A673 (cell line): ENCODE data around the gene TRAF4. TPM values are rescaled to one million over a fixed set of nuclear protein-coding genes. Genes with fewer than 3 reads are reported as not detected.

ENCODE experiments used
- BruUV-seq: library from RNA; stranded (reverse); fragments of 400-500 nt; replicated peaks from 2 replicates; lab custom pipeline; 2021; lab: Mats Ljungman, UMichigan
- CTCF ChIA-PET: fragments of 300-600 bp; sonication (Branson Sonifier 250); formaldehyde crosslinking; loops from one replicate; lab custom pipeline; 2022; ENCODE audit warnings: antibody characterized with exemption; lab: Charles Lee
- POLR2A ChIA-PET: fragments of 300-600 bp; sonication (Branson Sonifier 250); formaldehyde crosslinking; loops from one replicate; lab custom pipeline; 2022; ENCODE audit warnings: antibody characterized with exemption; ENCODE audit not compliant: low non-redundant PET; lab: Charles Lee
- DNase-seq: peaks from one replicate; pipeline ENCODE4 v3.0.0-alpha.2; 2015; ENCODE audit warnings: low spot score
- H3K27ac ChIP-seq: fragments of 200-600 bp; sonication (generic); 2 replicates; pipeline ENCODE4 v1.5.1; 2016; ENCODE audit warnings: mixed run types, low read depth, mild to moderate bottlenecking, mixed read lengths, antibody characterized with exemption, low read length; ENCODE audit not compliant: poor library complexity, severe bottlenecking
- H3K27me3 ChIP-seq: fragments of 200-600 bp; sonication (generic); replicated peaks from 2 replicates; pipeline ENCODE4 v1.6.1; 2017; ENCODE audit warnings: mixed run types, low read depth, mild to moderate bottlenecking, mixed read lengths, antibody characterized with exemption, low read length; ENCODE audit not compliant: insufficient read depth, poor library complexity
- H3K36me3 ChIP-seq: fragments of 200-600 bp; sonication (generic); 2 replicates; pipeline ENCODE4 v1.6.1; 2016; ENCODE audit warnings: mixed run types, mild to moderate bottlenecking, mixed read lengths, antibody characterized with exemption, low read length; ENCODE audit not compliant: insufficient read depth, poor library complexity, severe bottlenecking
- H3K4me1 ChIP-seq: fragments of 200-600 bp; sonication (generic); 2 replicates; pipeline ENCODE4 v1.6.1; 2017; ENCODE audit warnings: mixed run types, mild to moderate bottlenecking, mixed read lengths, antibody characterized with exemption, low read length; ENCODE audit not compliant: insufficient read depth, poor library complexity, severe bottlenecking
- H3K4me3 ChIP-seq: fragments of 200-600 bp; sonication (generic); 2 replicates; pipeline ENCODE4 v1.5.1; 2016; ENCODE audit warnings: low read depth, mixed run types, mild to moderate bottlenecking, mixed read lengths, low read length; ENCODE audit not compliant: poor library complexity, severe bottlenecking
- H3K9me3 ChIP-seq: fragments of 200-600 bp; sonication (generic); 2 replicates; pipeline ENCODE4 v1.6.1; 2016; ENCODE audit warnings: mixed run types, low read depth, mild to moderate bottlenecking, mixed read lengths, antibody characterized with exemption, low read length; ENCODE audit not compliant: poor library complexity, severe bottlenecking
- EZH2 ChIP-seq: fragments of 200-600 bp; sonication (generic); IDR thresholded peaks from 2 replicates; pipeline ENCODE4 v1.6.1; 2017; ENCODE audit warnings: borderline replicate concordance, low read depth, mild to moderate bottlenecking, mixed read lengths, antibody characterized with exemption, low read length; ENCODE audit not compliant: poor library complexity, severe bottlenecking
- intact Hi-C: fragments of 100-400 bp; cut with micrococcal nuclease; formaldehyde crosslinking; loops from one replicate; pipeline ENCODE4 v1.10.0; 2022; ENCODE audit not compliant: unreplicated experiment
- total RNA-seq: library from RNA; stranded (reverse); gene quantifications from 2 replicates; pipeline ENCODE4 v1.2.3, GENCODE V29; 2021
- TF ChIP-seq, protein P1 (sequence below): fragments of 300-800, 200-600 bp; sonication (generic); conservative IDR thresholded peaks from 2 replicates; pipeline ENCODE4 v1.5.1; 2017; ENCODE audit warnings: low read depth, mild to moderate bottlenecking, antibody characterized with exemption, low read length, moderate library complexity, mixed read lengths

The TRAF4 gene
- total RNA-seq, 1 experiment from 2014 or later = 128 TPM

DNA sequence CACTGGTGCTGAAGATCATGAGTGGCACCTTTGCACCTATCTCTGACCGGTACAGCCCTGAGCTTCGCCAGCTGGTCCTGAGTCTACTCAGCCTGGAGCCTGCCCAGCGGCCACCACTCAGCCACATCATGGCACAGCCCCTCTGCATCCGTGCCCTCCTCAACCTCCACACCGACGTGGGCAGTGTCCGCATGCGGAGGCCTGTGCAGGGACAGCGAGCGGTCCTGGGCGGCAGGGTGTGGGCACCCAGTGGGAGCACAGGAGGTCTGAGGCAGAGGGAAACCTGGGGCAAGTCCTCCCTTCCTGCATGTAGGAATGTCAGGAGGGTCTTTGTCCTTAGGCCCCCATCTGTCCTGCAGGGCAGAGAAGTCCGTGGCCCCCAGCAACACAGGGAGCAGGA, 6.5 kb upstream of the TRAF4 start:
- Histone ChIP-seq H3K36me3 (no peaks in the 10 kb centered on the region), H3K4me1 (no peaks in the 10 kb centered on the region), H3K4me3 (no peak overlapping the region), H3K9me3 (no peaks in the 10 kb centered on the region), H3K27me3 (no peaks in the 10 kb centered on the region), H3K27ac (no peak overlapping the region)
- DNase-seq = no peak
- no TSS peak for BruUV-seq
- intact Hi-C loops = no loop called here
- CTCF ChIA-PET = no interaction called here
- POLR2A ChIA-PET = no interaction called here
- no peak for TF ChIP-seq EZH2
- TF ChIP-seq, protein P1, sequence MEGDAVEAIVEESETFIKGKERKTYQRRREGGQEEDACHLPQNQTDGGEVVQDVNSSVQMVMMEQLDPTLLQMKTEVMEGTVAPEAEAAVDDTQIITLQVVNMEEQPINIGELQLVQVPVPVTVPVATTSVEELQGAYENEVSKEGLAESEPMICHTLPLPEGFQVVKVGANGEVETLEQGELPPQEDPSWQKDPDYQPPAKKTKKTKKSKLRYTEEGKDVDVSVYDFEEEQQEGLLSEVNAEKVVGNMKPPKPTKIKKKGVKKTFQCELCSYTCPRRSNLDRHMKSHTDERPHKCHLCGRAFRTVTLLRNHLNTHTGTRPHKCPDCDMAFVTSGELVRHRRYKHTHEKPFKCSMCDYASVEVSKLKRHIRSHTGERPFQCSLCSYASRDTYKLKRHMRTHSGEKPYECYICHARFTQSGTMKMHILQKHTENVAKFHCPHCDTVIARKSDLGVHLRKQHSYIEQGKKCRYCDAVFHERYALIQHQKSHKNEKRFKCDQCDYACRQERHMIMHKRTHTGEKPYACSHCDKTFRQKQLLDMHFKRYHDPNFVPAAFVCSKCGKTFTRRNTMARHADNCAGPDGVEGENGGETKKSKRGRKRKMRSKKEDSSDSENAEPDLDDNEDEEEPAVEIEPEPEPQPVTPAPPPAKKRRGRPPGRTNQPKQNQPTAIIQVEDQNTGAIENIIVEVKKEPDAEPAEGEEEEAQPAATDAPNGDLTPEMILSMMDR = no peak

DNA sequence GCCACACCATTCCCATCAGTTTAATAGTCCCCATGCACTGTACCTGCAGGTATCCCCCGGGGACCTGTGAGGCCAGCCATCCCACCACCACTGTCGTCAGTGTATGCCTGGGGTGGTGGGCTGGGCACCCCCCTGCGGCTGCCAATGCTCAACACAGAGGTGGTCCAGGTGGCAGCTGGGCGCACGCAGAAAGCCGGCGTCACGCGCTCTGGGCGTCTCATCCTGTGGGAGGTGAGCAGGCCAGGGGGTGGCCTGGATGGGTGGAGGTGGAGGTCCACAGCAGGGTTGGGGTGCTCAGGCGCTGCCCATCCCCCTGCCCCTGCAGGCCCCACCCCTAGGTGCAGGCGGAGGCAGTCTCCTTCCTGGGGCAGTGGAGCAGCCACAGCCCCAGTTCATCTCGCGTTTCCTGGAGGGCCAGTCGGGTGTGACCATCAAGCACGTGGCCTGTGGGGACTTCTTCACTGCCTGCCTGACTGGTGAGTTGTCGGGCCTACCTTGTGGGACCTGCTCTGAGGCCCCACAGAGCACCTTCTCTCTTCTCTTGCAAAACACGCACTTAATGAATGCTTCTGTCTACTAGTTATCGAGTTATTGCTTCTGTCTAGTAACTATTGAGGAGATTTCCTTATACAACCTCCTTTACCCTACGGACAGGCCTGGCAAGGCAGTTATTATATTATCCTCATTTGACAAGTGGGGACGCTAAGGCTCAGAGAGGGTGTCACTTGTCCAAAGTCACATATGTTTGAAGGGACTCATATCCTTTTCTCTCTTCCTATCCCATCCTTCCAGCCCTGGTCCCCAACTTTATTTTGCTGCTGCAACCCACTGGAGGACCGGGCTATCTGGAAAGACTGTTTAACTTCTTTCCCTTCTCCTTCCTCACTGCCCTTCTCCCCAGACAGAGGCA, 5.8 kb upstream of the TRAF4 start:
- intact Hi-C loops = no loop called here
- BruUV-seq = no TSS peak
- Histone ChIP-seq H3K36me3 (no peaks in the 10 kb centered on the region), H3K27me3 (no peaks in the 10 kb centered on the region), H3K9me3 (no peaks in the 10 kb centered on the region), H3K27ac (no peak overlapping the region), H3K4me3 (no peak overlapping the region), H3K4me1 (peaks cover 7% of the 10 kb centered on the region)
- POLR2A ChIA-PET = no interaction called here
- DNase-seq = no peak
- CTCF ChIA-PET = no interaction called here
- no peak for TF ChIP-seq EZH2
- TF ChIP-seq, protein P1 = no peak

GRCh38 chr17:28738680-28739384, 5.0 kb upstream of the TRAF4 start:
- H3K9me3 ChIP-seq = no peaks in the 10 kb centered on the region
- intact Hi-C loops = no loop called here
- no peak overlapping the region for H3K27ac ChIP-seq
- no TSS peak for BruUV-seq
- H3K36me3 ChIP-seq = no peaks in the 10 kb centered on the region
- no peak for TF ChIP-seq EZH2
- TF ChIP-seq, protein P1 = no peak
- H3K4me3 ChIP-seq = no peak overlapping the region
- ChIA-PET POLR2A (no interaction called here), CTCF (no interaction called here)
- DNase-seq = no peak
- peaks cover 11% of the 10 kb centered on the region for H3K4me1 ChIP-seq
- H3K27me3 ChIP-seq = no peaks in the 10 kb centered on the region
